ENCODE measurements around the gene ADPRH. TPM values are rescaled to one million over a fixed set of nuclear protein-coding genes. Genes with fewer than 3 reads are reported as not detected.

The ADPRH gene
- total and polyA plus RNA-seq, 10 of the 15 experiments (the other 5 are each of a cell fraction or from before 2014, with no cell fraction given), result 2.3 to 32.6 (median 19.0) TPM

GRCh38 chr3:119589102-119589773 is 9.9 kb downstream of the ADPRH start:
- SMC1A ChIA-PET (ENCODE audit: uncharacterized antibody, unreplicated experiment), result interaction anchor here (0.6 to 4.3 kb wide), 14 partner anchors 7 to 126 kb away, joined by 3 to 35 read pairs (median 5); partner anchors contain the start of genes ADPRH, CD80, PLA1A and TMEM39A
- Histone ChIP-seq H3K36me3 (ENCODE audit: control insufficient read depth in 2 of 2, insufficient read depth in 2 of 2, low read length in 1 of 2) (peaks cover 0 to 8% of the 10 kb centered on the region in 2 experiments), H3K4me1 (ENCODE audit: control insufficient read depth, insufficient read depth, low read length) (peaks cover 19% of the 10 kb centered on the region), H3K4me3 (no peak overlapping the region), H3K27ac (ENCODE audit: control insufficient read depth, insufficient read depth) (no peak overlapping the region), H3K27me3 (replicated peaks in 1 of 2; ENCODE audit: control insufficient read depth in 2 of 2, insufficient read depth in 2 of 2, low read length in 1 of 2) (no peaks in the 10 kb centered on the region), H3K4me2 (ENCODE audit: control insufficient read depth, insufficient read depth) (no peak overlapping the region), H4K20me1 (ENCODE audit: control insufficient read depth, insufficient read depth) (no peaks in the 10 kb centered on the region), H3K9ac (ENCODE audit: control insufficient read depth, insufficient read depth, low read length) (no peak overlapping the region), H3K9me3 (replicated peaks; ENCODE audit: control insufficient read depth, insufficient read depth, low read length) (peaks cover 16% of the 10 kb centered on the region), H2AFZ (ENCODE audit: control insufficient read depth, low read depth, low read length) (no peak overlapping the region), H3K79me2 (ENCODE audit: control insufficient read depth, insufficient read depth, low read length) (no peaks in the 10 kb centered on the region)
- DNase-seq (ENCODE audit: low read depth, low spot score) (no peak), ATAC-seq (peak; percentile 16; the same call in 1 of the 3 replicates), FAIRE-seq (no peak)
- no TSS peak for BruUV-seq (replicated peaks)
- TF ChIP-seq PKNOX1 (IDR thresholded peaks at IDR 0.05), result no peak
- 0 out of 2 replicates have a peak, but pooled peaks have one; percentile 38 for TF ChIP-seq EED (IDR thresholded peaks at IDR 0.05; ENCODE audit: low read depth)
- no peak for TF ChIP-seq MAX (IDR thresholded peaks at IDR 0.05; ENCODE audit: low read depth, low read length)
- RAD21 ChIA-PET (ENCODE audit: unreplicated experiment), result interaction anchor here (0.8 to 6.5 kb wide), 8 partner anchors 7 to 91 kb away, joined by 3 to 39 read pairs (median 4); no protein-coding TSS in a partner anchor
- intact Hi-C loops (cut with micrococcal nuclease; ENCODE audit: unreplicated experiment) (no loop called here), in situ Hi-C loops (cut with MboI) (no loop called here)
- WGBS (ENCODE audit: insufficient coverage, insufficient replicate concordance, low lambda C conversion rate, missing lambda C conversion rate), result 51% methylated on average over 6 of the region's 6 CpGs
- CTCF ChIA-PET, result interaction anchor here (0.6 to 2.3 kb wide), 5 partner anchors 10 to 47 kb away, joined by 3 to 10 read pairs (median 5); partner anchors contain the start of gene CD80
- POLR2A ChIA-PET, result interaction anchor here (2.2 to 6.5 kb wide), 5 partner anchors 9 to 32 kb away, joined by 10 to 57 read pairs (median 13); partner anchors contain the start of genes ADPRH, CD80 and PLA1A
